Measurements from ENCODE around the gene MAGEF1. TPM values are rescaled to one million over a fixed set of nuclear protein-coding genes. Genes with fewer than 3 reads are reported as not detected.

Gene MAGEF1
- total RNA-seq, 1 donor = 23.7 TPM

- TF ChIP-seq CTCF (IDR thresholded peaks at IDR 0.05; ENCODE audit: insufficient read depth, low read depth, low read length) = no peak
- no peak for DNase-seq (ENCODE audit: low read depth)
- H3K4me3 ChIP-seq (ENCODE audit: low read depth, low read length) = no peak overlapping the region
Observed at GRCh38 chr3:184683234-184683633, 28.6 kb downstream of the MAGEF1 start.

- DNase-seq (ENCODE audit: low read depth) = no peak
- H3K4me3 ChIP-seq (ENCODE audit: low read depth, low read length) = no peak overlapping the region
- no peak for TF ChIP-seq CTCF (IDR thresholded peaks at IDR 0.05; ENCODE audit: insufficient read depth, low read depth, low read length)
Observed at GRCh38 chr3:184682671-184683070, 29.2 kb downstream of the MAGEF1 start.

GRCh38 chr3:184680385-184681345 is 31.2 kb downstream of the MAGEF1 start:
- no peak for TF ChIP-seq CTCF (IDR thresholded peaks at IDR 0.05; ENCODE audit: insufficient read depth, low read depth, low read length)

GRCh38 chr3:184679056-184679816 is 32.6 kb downstream of the MAGEF1 start:
- no peak for DNase-seq (ENCODE audit: low read depth)
- no peak for TF ChIP-seq CTCF (IDR thresholded peaks at IDR 0.05; ENCODE audit: insufficient read depth, low read depth, low read length)
- no peak overlapping the region for H3K4me3 ChIP-seq (ENCODE audit: low read depth, low read length)

More at GRCh38 chr3:184680385-184681345, 31.2 kb downstream of the MAGEF1 start:
- no peak overlapping the region for H3K4me3 ChIP-seq (ENCODE audit: low read depth, low read length)
- DNase-seq (ENCODE audit: low read depth) = no peak

- no peak for DNase-seq (ENCODE audit: low read depth)
- TF ChIP-seq CTCF (IDR thresholded peaks at IDR 0.05; ENCODE audit: insufficient read depth, low read depth, low read length) = no peak
- H3K4me3 ChIP-seq (ENCODE audit: low read depth, low read length) = no peak overlapping the region
Observed at GRCh38 chr3:184678317-184679055, 33.4 kb downstream of the MAGEF1 start.
